Heart left ventricle (tissue), 13 donors: ENCODE measurements around the gene AHCYL2.
"Not testable (repeated sequence)": the region's sequence is repeated elsewhere in the genome, so short reads cannot be mapped to it uniquely, and the experiment has no call there.

Source experiments
- CTCF ChIP-seq, 12 donors: fragments of 200-600 bp; sonication (generic) in 4 of 12; IDR thresholded peaks; one replicate each; pipeline versions ENCODE4 v1.5.0 to v1.8.0; 2018 to 2022; ENCODE audit warnings: antibody characterized with exemption in 12 of 12, mild to moderate bottlenecking in 5 of 12
- POLR2A ChIP-seq, 2 donors: fragments of 450-650 bp; IDR thresholded peaks; one replicate each; pipeline ENCODE4 v1.6.1; 2017; ENCODE audit warnings: antibody characterized with exemption in 2 of 2, mild to moderate bottlenecking in 2 of 2, moderate library complexity in 2 of 2
- donor health status: ischemic (EF 13 %, LVEDD 7.1; RV severe dilation, severe dysfunction).
- donor health status: DM: no; HTN: yes; CAD: no.
- donor health status: DM: no; HTN: no; CAD: no.
- donor health status: ischemic (EF 25% LVEDD 6.9; RV normal size, moderate dysfunction).
- donor health status: ischemic (EF 25% LVEDD 5.7; RV mildly dilated, moderate dysfunction).
- donor health status: ischemic (EF 35%, LVEDD 5.7; RV mildly dilated, moderate dysfunction).
- donor health status: nonischemic (EF 11% LVEDD 7.7; RV severe dilation, severe dysfunction).
- donor health status: DM: yes; HTN: yes; CAD: no.
- donor health status: PGD.
- donor health status: ischemic (EF 29% LVEDD 5.4; RV normal size, mild dysfunction).
- donor health status: nonischemic (EF 23%, LVEDD 6.1; RV moderate dilation, normal function).

- not testable (repeated sequence) for TF ChIP-seq CTCF, POLR2A (IDR thresholded peaks at IDR 0.05)
Observed at GRCh38 chr7:129446925-129447324, 222.1 kb downstream of the AHCYL2 start.
